Measurements from ENCODE around the gene PITX2.

Gene PITX2

GRCh38 chr4:110621839-110622751 is 782 bp downstream of the PITX2 start:
- no peak for DNase-seq

GRCh38 chr4:110621328-110621812 is 1.5 kb downstream of the PITX2 start:
- no peak for DNase-seq

- no peak for DNase-seq
Measured at GRCh38 chr4:110620691-110621327, 2.1 kb downstream of the PITX2 start.

GRCh38 chr4:110620322-110620690 is 2.6 kb downstream of the PITX2 start:
- no peak for DNase-seq

GRCh38 chr4:110619463-110620247 is 3.2 kb downstream of the PITX2 start:
- no peak for DNase-seq

- no peak for DNase-seq
Measured at GRCh38 chr4:110618581-110619462, 4.1 kb downstream of the PITX2 start.

- DNase-seq: no peak
Measured at GRCh38 chr4:110617646-110618580, 5.0 kb downstream of the PITX2 start.

- DNase-seq: no peak
Measured at GRCh38 chr4:110617075-110617640, 5.7 kb downstream of the PITX2 start.

GRCh38 chr4:110616238-110617074 is 6.4 kb downstream of the PITX2 start:
- DNase-seq: no peak

GRCh38 chr4:110615353-110616237 is 7.3 kb downstream of the PITX2 start:
- DNase-seq: no peak

- no peak for DNase-seq
Measured at GRCh38 chr4:110614976-110615352, 7.9 kb downstream of the PITX2 start.

- DNase-seq: no peak
Measured at GRCh38 chr4:110614173-110614963, 8.5 kb downstream of the PITX2 start.

- no peak for DNase-seq
Measured at GRCh38 chr4:110613745-110614144, 9.1 kb downstream of the PITX2 start.

GRCh38 chr4:110612631-110613269 is 10.1 kb downstream of the PITX2 start:
- DNase-seq: no peak

GRCh38 chr4:110611968-110612447 is 10.9 kb downstream of the PITX2 start:
- no peak for DNase-seq

GRCh38 chr4:110610940-110611831 is 11.7 kb downstream of the PITX2 start:
- DNase-seq: no peak

Measured in bone marrow (tissue), 2 donors.